Left kidney (tissue), 2 donors: ENCODE results near the gene MCF2L2. TPM values are rescaled to one million over a fixed set of nuclear protein-coding genes. Genes with fewer than 3 reads are reported as not detected.

Experiments used
- DNase-seq: peaks from one replicate; pipeline ENCODE4 v3.0.0-alpha.2; 2013
- polyA plus RNA-seq: library from polyadenylated mRNA; unstranded; fragments of 120-200 nt; gene quantifications from one replicate; pipeline ENCODE4 v1.2.1, GENCODE V29; 2013; ENCODE audit not compliant: insufficient read length

Gene MCF2L2
- polyA plus RNA-seq, 1 donor: 1.7 TPM

DNA sequence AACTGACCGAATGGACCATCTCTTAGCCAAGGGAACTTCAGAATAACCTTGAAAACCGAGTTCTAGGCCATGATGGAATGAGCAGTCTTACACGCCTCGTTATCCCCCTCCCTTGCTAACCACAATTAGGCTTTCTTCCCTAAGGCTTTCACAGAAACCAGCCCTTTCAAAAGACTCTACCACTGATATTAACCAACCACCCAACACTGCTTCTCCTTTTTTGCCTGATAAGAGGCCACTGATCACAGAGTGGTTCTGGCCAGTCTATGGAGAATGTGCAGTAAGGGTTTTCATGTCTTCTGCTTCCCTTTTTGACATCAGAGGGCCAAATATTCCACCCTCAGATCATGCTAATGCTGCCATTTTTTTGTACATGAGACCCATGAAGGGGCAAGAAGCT, 59.3 kb downstream of the MCF2L2 start:
- no peak for DNase-seq

DNA sequence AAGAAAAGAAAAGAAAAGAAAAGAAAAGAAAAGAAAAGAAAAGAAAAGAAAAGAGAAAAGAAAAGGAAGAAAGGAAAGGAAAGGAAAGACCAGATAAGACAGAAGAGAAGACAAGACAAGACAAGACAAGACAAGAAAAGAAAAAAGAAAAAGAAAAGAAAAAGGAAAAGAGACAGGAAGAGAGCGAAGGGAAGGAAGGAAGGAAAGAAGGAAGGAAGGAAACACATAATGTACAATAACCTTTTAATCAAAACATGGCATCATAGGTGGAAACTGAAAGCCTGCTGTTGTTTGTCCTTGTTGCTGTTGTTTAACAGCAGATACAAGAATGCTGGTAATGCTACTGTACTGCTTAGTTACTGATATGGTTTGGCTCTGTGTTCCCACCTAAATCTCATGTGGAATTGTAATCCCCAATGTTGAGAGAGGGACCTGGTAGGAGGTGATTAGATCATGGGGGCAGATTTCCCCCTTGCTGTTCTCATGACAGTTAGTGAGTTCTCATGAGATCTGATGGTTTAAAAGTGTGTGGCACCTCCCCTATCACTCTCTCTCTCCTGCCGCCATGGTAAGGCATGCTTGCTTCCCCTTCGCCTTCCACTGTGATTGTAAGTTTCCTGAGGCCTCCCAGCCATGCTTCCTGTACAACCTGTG, 67.3 kb downstream of the MCF2L2 start:
- DNase-seq: no peak

DNA sequence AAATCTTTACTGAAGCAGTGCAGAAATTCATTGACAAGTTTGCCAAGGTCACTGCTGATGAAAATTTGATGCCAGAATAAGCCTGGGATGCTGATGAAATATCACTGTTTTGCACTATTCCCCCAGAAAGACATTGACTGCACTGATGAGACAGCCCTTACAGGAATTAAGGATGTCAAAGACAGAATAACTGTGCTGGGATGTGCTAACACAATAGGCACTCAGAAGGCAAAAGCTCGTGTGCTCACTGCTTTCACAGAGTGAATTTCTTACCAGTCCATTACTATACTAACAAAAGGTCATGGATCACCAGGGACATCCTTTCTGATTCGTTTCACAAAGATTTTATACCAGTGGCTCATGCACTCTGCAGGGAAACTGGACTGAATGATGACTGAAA, 69.4 kb downstream of the MCF2L2 start:
- DNase-seq: no peak

DNA sequence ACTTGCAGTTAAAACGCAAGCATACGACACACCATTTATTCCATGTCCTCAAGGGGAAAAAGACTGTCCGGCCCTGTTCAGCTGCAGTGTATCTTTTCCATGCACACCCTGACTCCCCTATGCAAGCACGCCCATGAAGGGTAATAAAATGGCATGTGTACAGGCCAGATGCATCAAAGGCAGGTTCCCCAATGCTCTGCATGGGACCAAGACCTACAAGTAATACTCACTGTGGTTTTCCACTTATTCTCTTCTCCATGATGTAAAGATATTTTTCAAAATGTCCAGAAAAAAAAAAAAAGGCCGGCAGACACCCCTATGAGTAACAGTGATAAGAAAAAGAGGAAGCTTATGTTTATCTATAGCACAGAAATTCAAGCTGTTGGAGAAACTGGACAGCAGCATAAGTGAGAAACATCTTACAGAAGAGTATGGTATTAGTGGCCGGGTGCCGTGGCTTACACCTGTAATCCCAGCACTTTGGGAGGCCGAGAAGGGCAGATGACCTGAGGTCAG, 70.8 kb downstream of the MCF2L2 start:
- DNase-seq: no peak

DNA sequence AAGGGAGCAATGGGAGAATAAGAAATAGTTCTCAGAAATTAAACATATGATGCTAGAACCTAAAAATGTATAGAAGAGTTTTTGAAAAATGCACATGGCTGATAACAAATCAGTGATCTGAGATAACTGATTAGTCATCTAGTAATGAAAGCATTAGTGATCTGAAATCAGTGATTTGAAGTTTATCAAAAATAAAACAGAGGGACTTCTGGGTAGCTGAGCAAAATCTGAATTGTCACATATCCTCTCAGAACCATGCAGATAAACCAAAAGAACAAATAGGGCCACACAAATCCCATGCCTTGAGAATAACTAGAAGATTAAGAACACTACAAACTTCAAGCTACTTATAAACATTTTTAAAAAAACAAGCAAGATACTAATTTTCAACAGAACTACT, 71.5 kb downstream of the MCF2L2 start:
- no peak for DNase-seq

DNA sequence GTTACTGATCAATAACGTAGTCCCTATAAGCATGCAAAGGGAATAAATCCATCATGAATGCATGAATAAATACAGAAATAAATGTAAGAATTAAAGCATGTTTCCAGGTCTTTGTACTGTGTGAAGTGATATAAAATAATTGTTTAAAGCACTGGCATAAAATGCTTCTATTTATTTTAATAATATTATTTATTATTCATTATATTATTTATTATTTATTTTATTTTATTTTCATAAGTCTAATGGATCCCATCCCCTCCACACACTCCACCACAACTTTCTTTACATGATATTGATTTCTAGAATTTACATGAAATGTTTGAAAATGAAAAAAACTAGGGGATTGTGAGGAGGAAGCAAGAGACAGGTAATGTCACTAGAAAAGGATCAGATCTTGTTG, 73.5 kb downstream of the MCF2L2 start:
- DNase-seq: no peak

DNA sequence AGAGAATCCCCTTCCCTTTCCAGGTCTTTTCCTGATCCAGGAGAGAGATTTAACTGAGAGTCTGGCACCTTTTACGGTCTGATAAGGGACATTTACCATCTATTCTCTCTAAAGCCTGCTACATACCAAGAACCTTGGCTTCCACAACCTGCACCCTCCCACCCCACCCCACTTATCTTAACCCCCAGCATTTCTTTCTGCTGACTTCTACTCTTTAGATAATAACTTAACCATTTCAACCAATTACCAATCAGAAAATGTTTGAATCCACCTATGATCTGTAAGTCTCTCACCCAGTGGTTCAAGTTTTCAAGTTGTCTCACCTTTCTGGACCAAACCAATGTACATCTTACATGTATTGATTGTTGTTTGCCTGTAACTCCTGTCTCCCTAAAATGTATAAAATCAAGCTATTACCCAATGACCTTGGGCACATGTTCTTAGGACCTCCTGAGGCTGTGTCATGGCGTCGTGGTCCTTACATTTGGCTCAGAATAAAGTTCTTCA, 74.0 kb downstream of the MCF2L2 start:
- DNase-seq: no peak

DNA sequence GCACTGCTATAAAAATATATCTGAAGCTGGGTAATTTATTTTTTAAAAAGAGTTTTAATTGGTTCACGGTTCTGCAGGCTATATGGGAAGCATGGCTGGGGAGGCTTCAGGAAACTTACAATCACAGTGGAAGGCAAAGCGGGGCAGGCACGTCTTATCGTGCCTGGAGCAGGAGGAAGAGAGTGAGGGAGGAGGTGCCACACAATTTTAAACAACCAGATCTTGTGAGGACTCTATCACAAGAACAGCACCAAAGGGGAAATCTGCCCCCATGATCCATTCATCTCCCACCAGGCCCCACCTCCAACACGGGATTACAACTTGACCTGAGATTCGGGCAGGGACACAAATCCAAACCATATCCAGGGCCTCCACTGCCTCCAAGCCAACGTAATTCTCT, 75.0 kb downstream of the MCF2L2 start:
- no peak for DNase-seq

DNA sequence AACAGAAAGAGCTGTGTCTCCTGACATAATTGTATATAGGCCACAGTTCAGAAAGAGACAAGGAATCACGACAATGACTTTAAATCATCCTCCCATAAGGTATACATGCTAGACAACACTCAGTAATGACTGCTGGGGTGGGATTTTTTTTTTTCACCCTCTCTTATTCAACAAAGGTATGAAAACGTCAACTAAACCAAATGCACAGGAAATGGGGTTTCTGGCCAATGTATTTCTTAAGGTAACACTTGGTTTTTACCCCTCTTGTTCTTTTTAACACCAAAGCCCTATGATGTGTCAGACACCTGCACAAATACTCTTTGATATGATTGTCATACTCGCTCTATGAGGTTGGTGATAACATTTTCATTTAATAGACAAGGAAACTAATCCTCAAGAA, 78.3 kb downstream of the MCF2L2 start:
- DNase-seq: no peak

DNA sequence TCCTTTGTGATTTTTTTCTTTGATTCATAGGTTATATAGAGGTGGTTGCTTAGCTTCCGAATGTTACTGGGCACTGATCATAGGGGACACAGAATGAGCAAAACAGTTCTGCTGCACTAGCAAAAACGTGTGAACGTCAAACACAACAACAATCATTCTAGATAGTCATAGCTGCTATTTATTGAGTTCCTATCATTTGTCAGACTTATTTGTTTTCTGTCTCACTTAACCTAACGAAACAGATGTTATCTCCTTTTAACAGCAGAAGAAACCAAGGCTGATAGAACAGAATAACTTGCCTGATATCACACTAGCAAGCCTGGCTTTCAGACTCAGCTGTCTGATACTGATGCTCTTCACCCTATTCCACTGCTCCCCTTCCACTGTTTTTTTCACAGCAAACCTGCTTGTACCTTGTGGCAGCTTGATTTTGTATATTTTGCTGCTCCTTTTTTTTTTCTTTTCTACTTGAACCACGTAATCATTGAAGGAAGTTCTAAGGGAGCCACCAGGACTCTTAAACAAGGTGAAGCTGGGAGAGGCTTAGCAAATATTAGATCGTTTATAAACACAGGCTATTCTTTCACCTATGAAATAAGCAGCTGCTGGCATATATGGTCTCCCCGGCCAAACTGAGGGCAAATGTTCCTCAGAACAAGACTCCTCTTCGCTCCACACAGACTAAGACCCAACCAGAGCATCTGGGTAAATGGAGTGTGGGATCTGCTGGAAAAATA, 78.8 kb downstream of the MCF2L2 start:
- DNase-seq: no peak

DNA sequence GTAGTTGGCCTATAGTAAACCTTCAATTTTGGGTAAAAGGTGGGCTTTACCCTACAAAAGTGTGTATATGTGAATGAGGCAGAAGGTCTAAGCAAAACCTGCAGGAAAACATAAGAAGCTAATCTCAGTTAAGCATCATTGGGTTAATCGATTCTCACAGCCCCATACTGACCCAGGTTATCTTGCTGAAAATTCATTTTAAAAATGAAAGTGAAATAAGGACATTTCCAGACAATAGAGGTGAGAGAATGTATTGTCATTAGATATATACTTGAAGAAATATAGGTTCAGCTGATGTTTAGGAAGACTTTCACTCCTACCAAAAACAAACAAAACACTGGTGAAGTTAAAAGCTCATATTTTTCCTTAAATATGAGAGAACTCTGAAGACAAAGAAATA, 85.6 kb downstream of the MCF2L2 start:
- no peak for DNase-seq

DNA sequence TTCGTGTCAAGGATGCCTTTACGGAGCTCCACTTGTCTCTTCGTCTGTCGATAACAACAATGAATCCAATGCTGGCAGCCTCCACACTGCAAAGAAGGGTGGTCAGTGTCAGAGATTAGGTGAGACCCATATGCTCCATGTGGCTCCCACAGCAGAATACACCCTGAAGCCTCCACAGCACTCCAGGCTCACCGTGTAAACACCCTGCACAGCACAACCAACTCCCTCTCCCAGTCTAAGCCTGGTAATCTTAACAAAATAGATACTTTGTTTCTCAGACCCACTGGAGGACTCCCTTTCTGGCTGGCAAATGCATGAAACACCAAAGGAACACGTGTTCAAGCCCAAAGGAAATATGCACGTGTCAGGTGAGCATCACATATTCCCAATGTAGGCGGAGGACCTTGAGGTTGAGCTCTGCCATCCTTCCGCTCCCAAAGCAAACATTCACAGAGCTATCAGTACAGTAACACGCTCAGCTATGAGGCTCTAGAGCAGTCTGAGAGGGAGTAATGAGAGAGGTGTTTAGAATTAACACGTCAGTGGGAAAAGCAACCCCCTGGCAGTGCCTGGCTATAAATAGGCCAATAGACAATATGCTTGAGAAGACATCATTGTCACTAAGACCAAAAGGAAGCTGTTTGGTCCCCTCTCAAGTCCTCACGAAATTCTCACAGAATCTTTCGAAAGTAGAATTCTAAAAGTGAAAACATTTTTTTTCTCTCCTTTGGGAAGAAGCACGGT, 86.7 kb downstream of the MCF2L2 start:
- no peak for DNase-seq

DNA sequence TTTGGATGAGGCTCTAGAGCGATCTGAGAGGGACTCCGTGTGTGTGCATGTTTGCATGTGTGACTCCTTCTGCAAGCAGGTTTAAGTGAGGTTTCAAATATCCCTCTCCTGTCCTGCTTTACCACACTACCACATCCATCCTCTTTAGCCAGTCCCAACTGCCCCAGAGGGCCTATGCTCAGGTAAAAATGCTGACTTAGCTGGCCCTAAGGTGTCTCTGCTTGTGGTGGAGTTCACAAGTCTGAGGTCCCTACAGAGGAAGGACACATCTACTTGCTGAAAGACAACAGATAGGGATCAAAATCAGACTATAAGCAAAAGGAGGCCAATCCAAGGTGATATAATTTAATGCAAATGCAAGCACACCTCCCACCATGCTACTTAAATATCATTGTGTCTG, 88.2 kb downstream of the MCF2L2 start:
- DNase-seq: no peak

DNA sequence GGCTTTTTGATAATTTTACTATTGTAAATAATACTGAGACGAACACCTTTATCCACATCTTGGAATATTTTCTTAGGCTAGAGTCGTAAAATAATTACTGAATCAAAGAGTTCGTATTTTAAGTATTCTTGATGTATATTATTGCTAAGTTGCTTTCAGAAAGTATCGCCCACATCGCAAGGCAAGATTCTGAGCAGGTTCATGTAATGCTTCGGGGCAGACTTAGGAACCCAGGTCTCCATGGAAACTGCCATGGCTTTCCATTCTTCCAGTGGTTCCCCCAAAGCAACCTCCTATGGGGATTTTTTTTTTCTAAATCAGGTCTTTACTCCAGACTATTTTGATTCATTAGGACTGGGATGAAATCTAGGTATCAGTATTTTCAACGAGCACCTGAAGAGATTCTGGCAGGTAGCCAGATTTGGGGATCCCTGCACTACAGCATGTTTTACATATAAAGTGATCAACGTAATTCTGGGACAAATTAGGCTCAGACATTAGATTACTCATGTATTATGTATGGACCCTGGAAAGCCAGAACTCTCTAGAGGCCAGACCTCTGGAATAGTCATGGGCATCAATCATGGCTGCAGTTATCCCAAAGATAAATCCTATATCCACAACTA, 88.8 kb downstream of the MCF2L2 start:
- no peak for DNase-seq

DNA sequence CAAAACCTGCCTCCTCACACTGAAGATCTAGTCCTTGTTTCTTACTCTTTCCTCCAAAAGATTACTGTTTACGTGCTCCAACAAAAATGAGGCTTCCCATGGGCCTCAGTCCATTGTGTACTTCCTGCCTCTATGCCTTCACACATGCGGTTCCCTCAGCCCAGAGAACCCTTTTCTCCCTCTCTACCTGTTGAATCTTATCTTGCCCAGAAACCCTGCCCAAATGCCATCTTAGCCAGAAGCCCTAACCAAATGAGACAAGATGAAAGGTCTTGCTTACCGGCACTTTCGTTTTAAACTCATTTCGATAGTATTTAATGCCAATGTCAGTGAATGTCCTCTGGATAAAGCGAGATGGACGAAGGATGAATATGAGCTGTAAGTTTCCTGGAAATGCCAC, 89.9 kb downstream of the MCF2L2 start:
- DNase-seq: no peak

DNA sequence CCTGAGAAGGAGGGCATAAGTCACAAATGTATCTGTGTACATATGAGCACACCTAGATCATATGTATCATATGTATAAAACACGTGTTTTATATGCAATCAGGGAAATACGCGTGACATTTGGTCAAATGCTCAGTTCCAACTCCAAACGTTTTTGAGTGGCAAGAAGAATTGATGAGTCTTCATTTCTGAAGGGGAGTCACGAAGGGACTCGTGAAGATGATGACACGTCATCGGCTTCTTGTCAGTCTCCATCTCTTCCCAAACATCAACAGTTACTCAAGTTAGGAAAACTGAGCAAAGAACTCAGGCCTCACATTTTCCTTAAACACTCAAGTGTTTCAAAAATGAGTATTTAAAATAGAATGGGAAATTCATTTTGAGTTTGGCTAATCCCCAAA, 95.9 kb downstream of the MCF2L2 start:
- no peak for DNase-seq

DNA sequence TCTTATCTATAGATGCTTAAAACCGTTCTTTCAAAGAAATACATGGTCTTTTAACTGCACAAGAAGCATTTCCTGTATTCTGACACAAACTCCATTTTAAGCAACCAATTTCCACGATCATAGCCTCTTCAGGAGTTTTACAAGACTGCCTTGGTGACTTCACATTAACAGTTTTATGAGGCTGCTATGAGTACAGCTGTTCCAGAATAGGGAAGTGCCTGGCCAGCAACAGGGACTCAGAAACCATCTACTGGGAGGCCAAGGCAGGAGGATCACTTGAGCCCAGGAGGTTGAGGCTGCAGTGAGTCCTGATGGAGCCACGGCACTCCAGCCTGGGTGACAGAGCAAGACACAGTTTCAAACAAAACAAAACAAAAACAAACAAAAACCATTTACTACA, 96.9 kb downstream of the MCF2L2 start:
- DNase-seq: no peak

DNA sequence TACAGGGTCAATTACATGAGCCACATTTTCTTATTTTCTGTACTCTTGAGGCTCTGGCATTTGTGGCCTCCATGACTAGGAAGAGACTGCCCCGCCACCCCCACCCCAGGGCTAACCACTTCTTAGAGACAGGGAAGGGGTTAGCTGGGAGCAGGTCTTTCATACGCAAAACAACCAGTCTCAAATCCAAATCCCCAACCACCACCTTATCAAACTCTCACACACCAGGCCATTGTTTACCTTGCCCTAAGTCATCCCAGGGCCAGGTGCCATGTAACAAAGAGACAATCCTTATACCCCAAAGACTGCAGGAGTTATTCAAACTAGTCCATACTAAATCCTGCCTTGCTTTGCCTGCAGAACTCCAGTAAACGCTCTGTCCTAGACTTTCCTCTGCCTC, 97.5 kb downstream of the MCF2L2 start:
- no peak for DNase-seq

DNA sequence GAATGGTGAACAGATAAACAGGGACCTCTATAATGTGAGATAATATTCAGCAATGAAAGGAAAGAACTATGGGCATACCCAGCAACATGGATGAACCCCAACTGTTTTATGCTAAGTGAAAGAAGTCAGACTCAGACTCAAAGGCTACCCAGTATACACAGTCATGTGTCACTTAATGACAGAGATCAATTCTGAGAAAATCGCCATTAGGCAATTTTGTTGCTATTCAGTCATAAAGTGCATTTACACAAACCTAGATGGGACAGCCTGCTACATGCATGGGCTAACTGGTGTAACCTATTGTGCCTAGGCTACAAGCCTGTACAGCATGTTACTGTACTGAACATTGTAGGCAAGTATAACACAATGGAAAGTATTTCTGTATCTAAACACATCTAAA, 98.9 kb downstream of the MCF2L2 start:
- DNase-seq: no peak

DNA sequence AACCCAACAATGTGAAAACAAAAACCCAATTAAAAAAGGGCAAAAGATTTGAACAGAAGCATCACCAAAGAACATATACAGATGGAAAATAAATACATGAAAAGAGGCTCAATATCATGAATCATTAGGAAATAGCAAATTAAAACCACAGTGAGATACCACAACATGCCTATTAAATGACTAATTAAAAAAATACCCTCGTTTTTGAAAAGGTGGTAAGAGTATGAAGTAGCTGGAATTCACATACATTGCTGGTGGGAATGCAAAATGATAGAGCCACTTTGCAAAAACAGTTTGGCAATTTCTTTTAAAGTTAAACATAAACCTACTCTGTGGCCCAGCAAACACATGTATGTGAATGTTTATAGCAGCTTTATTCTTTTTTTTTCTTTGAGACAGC, 99.6 kb downstream of the MCF2L2 start:
- DNase-seq: no peak

DNA sequence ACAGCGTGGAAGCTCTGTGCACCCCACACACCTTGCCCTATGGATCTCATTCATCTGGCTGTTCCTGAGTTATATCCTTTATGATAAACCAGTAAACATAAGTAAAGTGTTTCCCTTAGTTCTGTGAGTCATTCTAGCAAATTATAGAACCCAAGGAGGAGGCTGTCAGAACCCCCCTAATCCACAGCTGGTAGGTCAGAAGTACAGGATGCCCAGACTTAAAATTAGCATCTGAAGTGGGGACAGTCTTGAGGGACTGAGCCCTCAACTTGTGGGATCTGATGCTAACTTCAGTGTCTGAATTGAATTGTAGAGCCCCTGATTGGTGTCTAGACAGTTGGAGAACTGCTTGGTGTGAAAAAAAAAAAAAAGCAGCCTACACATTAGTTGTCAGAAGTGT, 100.3 kb downstream of the MCF2L2 start:
- DNase-seq: no peak

DNA sequence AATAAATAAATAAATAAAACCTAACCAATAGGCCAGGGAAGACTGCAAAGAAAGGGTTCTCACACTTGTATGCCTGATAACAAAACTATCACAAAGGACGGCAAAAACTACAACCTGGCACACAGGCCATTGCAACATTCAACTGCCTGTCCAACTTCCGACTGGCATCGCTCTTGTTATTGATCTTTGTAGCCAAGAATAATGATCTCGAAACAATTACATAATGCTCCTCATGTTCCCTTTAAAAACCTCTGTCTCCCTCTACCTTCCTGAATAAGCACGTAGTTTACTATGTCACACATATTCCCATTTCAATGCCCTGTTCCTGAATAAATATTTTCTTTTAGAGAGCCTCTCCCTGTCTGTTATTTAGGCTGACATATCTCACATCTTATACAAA, 101.1 kb downstream of the MCF2L2 start:
- DNase-seq: no peak

DNA sequence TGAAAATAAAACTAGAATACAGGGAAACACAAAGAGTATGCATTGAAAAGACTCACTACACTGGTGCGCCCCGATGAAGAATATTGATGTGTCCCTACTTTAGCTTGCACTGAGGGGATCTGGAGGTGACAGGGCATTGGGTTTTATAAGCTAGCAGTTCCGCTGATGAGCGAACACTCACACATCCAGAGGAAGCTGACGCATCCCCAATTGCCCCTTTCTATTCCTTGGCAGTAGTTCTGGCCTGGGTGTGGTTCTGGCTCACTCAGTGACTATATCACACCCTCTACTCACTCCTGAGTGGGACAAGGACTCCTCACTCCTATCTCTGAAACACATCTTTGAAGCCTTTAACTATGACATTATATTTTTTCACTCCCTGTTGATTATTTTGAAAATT, 104.3 kb downstream of the MCF2L2 start:
- no peak for DNase-seq
